GM18873 (cell line): Measurements from ENCODE around the gene HBS1L.

Experiments
- ATAC-seq: cut with Tn5 transposase; IDR thresholded peaks from one replicate; pipeline ENCODE4 v1.9.1; 2021; ENCODE audit warnings: mild to moderate bottlenecking, moderate library complexity, moderate number of reproducible peaks; ENCODE audit not compliant: unreplicated experiment, low FRiP score

Gene HBS1L

DNA sequence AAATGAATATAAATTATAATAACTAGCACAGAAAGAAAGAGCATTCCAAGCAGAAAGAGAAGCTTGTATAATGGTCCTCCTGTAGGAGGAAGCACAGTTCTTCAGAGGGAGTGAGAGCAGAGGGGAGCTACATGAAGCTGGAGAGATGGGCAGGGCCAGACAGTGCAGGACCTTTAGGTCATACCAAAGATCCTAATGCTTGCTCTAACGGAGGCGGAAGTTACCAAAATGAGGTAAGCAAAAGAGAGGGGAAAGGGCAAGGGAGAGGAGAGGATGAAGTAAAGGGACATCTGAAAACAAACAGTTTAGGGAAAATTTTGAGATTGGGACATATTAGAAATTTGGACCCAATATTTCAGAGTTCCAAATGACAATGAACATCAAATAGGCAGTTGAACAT lies 50.2 kb downstream of the HBS1L start:
- no peak for ATAC-seq

DNA sequence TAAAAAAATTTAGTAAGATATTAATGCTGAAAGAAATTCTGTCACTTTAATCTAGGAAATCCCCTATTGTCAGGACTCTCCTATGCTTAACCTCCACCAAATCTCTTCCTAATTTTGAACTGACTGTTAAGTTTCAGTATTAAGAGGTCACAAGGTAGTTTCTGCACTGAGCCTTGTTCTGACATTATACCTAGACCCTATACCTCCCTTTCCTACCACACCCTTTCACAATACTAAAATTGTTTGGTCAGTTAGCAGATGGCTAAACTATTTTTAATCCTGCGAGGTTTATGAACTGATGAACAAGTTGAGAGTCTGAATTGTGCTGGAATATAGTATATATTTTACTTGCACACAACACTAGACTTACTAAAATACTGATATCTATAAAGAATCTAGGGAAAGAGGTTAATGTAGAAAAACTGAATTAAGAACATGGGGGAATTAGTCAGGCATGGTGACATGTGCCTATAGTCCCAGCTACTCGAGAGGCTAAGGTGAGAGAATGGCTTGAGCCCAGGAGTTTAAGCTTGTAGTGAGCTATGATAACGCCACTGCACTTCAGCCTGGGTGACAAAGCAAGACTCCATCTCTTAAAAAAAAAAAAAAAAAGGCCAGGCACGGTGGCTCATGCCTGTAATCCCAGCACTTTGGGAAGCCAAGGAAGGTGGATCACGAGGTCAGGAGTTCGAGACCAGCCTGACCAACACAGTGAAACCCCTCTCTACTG lies 51.5 kb downstream of the HBS1L start:
- peak; percentile 92 for ATAC-seq

DNA sequence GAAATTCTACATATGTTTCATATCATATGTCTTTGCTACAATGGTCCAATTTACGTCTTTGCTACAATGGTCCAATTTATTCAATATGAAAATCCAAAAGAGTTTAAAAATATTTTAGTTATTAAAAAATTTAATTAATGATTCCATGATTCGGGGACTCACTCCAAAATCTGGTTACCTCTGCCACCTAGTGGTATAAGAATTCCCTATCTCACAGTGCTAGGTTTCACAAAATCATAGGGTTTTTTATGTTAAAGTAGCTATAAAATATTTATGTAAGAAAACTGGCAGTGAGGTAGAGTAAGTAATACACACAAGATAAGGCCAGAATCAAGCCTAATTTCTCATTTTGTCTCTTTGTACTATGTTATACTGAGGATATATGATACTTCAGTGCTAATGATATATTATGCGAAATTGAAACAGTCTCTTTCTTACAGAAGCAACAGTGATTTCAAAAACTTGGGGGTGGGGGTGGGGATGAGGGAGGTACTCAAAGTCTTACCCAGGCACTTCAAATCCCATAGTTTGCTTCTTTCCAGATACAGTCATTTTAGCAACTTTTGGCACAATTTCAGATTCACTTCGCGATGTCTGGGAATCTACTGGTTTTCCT lies 52.3 kb downstream of the HBS1L start:
- ATAC-seq: no peak

DNA sequence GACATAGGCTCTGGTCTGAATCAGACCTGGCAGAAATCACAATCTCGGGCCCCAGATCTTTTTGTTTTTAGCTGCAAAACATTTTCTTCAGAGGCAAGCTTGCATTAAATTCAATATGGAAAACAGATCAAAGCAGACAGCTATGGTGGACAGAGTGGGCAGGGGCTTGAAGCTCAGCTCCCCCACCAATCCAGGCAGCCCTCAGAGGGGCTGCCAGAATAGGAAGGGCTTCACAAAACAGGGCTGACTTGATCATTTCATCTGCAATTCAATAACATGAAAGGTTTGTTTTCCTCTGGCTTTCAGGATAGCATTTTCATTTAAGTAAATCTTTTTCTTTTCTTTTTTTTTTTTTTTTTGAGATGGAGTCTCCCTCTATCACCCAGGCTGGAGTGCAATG lies 55.5 kb downstream of the HBS1L start:
- no peak for ATAC-seq

DNA sequence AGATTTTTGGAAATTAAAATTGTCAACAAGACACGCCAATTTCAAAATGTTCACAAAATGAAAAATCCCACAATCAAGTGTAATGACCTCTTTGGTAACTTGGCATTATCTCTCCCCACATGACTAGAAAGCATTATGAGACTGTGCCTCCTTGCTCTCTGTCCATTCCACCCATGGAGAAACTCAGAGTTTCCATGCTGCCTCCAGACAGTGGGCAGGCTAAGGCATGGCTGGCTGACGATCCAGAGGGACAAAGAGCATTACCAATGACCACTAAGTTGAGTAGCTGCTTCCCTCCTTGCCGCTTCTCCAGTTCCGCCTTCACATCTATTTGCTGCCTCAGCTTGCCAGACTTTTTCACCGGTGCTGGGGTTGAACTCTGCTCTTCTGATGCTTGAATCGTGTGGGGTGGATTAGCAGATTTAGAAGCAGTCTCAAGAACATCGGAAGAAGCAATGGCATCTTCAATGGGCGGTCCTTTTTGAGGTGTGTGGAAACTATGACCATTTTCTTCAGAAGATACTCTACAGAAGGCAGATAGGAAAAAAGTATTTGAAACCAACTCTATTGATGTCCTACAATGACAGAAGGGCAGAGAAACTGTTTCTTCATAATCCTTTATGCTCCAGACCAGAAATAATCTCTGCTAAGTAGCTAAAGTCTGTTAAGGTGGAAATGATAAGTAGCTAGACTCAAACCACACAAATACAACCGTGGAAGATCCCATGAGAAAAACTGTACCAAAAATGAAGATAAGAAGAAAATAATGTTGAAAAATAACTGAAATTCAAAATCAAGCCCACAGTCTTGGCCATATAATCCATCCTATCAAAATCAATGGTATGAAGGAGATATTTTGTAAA lies 57.3 kb downstream of the HBS1L start:
- ATAC-seq: no peak

DNA sequence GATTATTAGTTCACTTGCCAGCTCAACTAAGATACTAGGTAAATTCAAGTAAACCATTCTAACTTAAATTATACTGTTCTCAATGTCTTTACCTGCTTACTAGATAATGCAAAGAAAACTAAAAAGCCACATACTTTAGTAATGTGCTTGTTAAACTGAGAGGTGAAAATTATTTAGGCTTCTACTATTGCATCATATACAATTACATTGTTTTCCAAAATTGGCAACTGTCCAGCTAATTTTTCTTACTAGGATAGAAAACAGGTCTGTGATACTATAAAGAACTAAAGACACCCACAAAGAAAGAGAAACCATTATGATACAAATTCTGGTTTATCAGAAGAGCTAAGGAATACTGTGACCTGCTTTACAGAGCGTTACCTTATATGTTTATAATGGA lies 59.1 kb downstream of the HBS1L start:
- no peak for ATAC-seq

DNA sequence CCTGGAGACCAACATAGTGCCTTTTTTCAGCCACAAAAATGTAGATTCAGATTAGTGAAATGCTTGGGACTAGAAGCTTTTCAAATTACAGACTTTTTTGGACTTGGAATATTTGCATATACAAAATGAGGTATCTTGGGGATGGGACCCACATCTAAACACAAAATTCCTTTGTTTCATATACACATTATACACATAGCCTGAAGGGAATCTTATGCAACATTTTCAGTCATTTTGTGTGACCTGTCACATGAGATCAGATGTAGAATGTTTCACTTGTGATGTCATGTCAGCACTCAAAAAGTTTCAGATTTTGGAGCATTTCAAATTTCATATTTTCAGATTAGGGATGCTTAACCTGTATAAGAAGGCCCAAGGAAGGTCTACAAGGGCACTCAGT lies 60.2 kb downstream of the HBS1L start:
- ATAC-seq: no peak

DNA sequence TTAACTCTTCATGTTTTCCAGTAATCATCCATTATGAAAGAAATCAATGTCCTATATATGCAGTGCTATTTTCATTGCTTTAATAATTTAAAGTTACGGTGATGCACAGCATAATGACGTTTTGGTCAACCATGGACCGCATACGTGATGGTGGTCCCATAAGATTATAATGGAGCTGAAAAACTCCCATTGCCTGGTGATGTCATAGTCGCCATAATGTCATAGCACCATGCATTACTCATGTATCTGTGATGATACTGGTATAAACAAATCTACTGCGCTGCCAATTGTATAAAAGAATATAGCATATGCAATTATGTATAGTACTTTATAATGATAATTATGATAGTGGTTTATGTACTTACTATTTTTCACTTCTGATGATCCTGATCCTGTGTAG lies 62.5 kb downstream of the HBS1L start:
- no peak for ATAC-seq

DNA sequence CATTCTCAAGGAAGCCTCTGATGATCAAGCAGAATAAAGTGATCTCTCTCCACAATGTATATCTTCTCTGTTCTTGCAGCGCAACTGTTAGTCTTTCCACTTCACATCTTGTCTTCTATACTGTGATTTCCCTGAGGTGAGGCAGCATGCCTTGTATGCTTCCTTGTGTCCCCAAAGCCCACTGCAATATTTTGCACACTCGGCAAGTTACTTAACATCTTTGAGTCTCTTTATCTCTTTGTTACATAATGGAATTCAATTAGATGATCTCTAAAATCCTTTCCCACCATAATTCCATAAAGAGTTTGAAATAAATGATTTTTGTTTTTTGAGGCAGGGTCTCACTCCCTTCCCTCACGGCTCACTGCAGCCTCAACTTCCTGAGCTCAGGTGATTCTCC lies 64.4 kb downstream of the HBS1L start:
- no peak for ATAC-seq

DNA sequence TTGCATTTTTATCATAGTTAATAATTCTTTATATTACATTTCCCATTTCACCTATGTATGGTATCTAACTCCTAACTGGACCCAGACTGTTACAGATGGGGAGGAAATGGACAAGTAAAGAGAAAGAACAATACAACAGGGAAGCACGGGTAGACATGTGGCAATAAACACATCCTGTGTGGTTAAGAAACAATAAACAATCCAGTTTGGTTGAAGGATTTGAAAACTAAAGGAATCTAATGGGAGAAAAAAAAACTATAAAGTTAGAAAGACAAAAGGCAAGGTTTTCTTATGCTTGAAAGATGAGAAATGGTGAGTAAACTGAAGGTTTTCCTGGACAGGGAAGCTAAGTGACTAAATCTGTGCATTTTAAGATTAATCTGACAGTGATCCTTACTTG lies 69.8 kb downstream of the HBS1L start:
- no peak for ATAC-seq

DNA sequence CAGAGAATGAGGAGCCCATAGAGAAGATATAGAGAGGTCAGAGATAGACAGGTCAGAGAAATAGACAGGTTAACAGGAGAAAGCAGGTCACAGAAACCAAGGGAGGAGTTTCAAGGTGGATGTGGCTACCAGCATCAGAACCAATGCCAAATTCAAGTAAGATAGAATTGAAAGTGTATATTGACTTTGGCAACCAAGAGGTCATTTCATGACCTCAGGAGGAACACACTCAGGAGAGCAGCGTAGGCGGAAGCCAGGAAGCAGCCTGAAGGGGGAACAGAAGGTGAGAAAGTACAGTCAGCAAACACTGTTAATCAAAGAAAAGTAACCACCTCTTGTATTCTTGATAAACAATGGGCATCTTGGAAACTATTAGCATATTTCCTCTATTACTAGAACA lies 70.8 kb downstream of the HBS1L start:
- ATAC-seq: no peak

DNA sequence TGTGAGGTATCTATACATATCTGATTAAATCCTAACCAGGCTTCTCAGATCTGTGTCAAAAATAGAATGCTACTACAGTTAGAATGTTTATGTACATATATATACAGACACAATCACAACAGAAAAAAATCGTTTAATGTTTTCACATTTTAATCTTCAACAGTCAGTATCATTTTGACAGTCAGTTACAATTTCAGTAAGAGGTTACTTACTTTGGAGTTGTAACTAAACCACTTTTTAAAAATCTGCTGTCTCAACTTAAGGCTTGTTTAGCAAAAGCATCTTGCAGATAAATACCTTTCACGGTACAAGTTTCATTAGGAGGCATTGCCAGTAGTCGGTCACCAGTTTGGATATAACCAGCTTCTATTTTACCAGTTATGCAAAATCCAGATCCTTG lies 72.5 kb downstream of the HBS1L start:
- no peak for ATAC-seq

DNA sequence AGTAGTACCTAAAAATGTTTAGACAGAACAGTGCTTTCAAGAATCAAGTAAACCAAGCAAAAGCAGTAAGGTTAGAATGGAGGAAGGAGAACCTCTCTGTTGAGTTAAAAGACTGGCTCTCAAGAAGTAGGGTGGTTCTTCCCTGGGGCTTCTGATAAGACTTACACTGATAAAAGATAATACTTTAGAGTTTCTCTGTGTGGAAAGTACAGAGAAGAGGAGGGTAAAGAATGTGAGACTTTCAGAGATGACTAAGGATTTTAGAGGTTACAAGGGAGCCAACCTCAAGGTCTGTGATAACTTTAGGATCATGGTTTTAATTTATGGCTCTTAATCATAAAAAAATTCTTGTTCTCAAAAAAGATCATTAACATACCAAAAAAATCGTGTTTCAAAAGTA lies 73.8 kb downstream of the HBS1L start:
- ATAC-seq: no peak

DNA sequence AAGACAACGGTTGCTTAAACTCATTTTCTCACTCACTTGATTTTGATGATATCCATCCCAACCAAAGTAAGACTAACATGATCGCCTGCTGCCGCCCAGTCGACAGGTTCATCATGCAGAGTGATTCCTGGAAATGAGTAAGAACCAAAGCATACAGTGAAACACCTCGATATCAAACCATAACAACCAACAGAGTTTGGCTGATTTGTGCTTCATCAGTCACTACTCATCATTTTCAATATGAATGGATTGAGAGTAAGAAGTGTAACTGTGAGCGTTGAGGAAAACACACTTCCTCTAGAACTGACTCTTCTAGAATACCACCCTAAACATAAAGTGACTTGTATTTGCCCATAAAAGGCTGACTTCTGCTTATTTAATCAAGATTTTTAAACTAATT lies 75.5 kb downstream of the HBS1L start:
- peak; percentile 82 for ATAC-seq

DNA sequence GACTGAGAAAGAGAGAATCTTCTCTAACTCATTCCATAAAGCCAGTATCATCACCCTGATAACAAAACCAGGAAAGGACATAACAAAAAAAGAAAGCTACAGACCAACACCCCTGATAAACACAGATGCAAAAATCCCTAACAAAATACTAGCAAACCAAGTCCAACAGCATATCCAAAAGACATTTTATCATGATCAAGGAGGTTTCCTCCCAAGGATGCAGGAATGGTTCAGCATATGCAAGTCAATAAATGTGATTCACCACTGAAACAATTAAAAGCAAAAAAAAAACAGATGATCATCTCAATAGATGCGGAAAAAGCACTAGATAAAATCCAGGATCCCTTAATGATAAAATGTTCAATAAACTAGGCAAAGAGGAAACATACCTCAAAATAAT lies 80.3 kb downstream of the HBS1L start:
- ATAC-seq: no peak

DNA sequence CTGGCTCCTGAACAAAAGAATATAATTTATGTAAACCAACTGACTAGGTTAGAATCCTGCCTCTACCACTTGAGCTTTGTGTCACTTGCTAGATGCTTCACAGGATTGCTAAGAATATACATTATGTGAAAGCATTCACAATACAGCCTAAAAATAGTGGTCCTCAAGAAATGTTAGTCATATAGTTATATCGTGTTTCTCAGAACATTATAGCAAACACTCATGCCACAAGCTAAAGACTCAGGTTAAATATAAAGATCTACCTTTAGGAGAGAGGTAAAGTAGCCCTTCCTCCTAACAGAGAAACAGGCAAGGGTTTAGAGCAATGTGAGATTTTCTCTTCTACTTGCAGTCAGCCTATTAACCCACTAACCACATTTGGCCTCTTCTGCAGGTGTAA lies 86.9 kb downstream of the HBS1L start:
- no peak for ATAC-seq

DNA sequence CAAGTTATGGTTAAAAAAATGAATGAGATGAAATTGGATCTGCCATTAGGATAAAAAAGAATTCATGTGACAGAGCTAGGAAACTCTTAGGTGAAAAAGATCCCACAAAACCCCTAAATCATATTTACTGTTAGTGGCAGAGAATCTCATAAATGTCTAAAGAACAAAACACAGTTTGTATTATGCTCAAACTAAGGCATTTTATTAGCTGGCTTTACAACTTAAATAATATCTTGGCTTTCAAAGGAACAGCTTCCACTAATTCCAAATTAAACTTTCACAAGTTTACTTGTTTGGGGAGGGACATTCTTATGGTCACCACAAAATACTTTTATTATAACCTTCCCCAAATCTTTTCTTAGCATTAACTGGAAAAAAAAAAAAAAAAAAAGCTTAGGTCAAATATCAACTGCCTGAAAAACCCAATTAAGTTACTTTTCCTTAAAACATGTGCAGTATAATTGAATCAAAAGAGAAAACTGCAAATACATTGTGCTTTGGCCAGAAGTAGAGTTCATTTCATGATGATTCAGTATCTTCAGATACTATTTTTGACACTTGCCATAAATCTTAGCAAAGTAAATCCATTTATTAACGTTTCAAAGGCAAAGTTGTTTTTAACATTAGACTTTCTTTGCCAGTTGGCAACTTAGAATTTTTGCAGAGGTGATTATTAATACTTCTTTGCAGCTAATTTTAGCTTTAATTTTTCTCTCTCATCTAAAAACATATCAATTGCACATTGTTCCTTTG lies 90.0 kb downstream of the HBS1L start:
- no peak for ATAC-seq

DNA sequence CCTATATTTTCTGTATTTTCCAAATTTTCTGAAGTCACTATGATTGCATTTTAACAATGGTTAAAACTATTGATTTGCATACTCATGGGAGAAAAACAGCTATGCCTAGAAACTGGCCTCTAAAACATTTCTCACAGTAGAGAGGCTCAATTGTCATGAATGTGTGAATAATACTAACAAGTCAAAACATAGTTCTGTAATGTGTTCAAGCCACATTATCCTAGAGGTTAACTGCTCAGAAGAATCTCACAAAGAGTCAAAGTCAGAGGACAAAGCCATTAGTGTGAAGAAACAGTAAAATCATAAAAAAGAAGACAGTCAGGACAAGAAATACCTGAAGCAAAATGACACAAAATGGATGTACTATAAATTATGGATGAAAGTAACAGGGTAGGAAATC lies 92.2 kb downstream of the HBS1L start:
- ATAC-seq: no peak

DNA sequence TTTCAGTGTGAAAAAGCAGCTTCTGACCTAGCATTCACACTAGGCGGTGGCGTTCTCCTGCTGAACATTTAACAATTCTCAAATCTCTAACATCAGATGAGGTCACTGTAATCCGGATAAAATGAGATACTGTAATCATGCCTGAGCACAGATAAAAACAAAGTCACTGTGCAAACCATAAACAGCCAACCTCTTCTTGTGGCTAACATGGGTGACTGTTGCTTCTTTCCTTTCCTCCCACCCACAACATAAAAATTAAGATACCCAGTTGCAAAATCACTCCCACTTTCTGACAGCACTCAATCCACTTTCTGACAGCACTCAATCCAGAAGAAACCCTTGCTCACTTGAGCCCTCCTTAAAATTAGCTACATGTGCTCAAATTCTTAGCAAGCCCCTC lies 93.3 kb downstream of the HBS1L start:
- ATAC-seq: no peak

DNA sequence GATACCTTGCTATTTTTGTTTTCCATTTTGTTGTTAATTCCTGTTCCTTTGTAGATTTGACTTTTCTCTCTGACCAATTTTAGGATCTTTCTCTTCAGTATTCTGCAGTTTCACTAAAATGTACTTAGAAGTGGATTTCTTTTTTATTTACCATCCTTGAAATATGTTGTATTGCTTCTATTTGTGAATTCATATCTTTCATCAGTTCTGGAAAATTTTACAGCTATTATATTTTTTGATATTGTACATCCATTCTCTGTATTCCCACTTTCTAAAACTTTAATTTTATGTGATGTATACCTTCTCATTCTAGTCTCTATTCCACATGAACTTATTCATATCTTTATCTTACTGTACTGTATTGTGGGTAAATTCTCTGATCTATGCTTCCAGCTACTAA lies 95.0 kb downstream of the HBS1L start:
- no peak for ATAC-seq

DNA sequence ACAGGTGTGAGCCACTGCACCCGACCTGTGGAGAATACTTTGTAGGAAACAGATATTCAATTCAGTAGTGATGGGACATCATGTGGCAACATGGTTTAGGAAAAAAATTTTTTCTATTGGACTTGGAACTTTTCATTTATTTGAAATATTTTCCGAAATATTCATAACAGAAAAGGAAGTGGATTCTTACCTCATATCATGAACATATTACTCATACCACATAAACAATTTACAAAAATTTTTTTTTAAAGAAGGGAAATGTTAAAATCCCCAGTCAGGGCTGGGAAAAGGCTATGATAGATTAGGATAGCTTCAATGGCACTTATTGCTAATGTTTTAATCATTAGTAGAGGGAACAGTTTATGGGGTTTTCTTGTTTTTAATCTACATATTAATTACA lies 97.9 kb downstream of the HBS1L start:
- ATAC-seq: no peak
